Adrenal gland (tissue), 12 donors: ENCODE results near the gene COBLL1. TPM values are rescaled to one million over a fixed set of nuclear protein-coding genes. Genes with fewer than 3 reads are reported as not detected.
A peak's percentile ranks its signal among the peaks of the same experiment; 100 is the strongest.

Experiments
- DNase-seq, 7 donors: peaks; one replicate each; pipeline ENCODE4 v3.0.0-alpha.2; 2019 to 2020
- H3K27ac ChIP-seq, 5 donors: fragments of 200-600 bp; sonication (generic) in 4 of 5; 1 replicate in 3 of 5; 2 replicates in 2 of 5; pipeline versions ENCODE4 v1.5.1 to v1.8.0; 2016 to 2020; ENCODE audit warnings: mild to moderate bottlenecking in 1 of 5
- H3K27me3 ChIP-seq: fragments of 200-600 bp; 2 replicates; pipeline ENCODE4 v1.8.0; 2021
- H3K36me3 ChIP-seq, 2 donors: fragments of 200-600 bp; replicated peaks in 1 of 2; 1 replicate in 1 of 2; 2 replicates in 1 of 2; pipeline versions ENCODE4 v1.5.1 to v1.8.0; 2018 to 2022
- H3K4me1 ChIP-seq, 2 donors: fragments of 200-600 bp; replicated peaks in 1 of 2; 1 replicate in 1 of 2; 2 replicates in 1 of 2; pipeline versions ENCODE4 v1.5.1 to v1.8.0; 2018 to 2021
- H3K4me3 ChIP-seq, 4 donors: fragments of 200-600 bp; sonication (generic) in 3 of 4; one replicate each; pipeline ENCODE4 v1.5.1; 2016 to 2018
- H3K9me3 ChIP-seq, 3 donors: fragments of 200-600 bp; sonication (generic) in 1 of 3; replicated peaks in 1 of 3; 1 replicate in 2 of 3; 2 replicates in 1 of 3; pipeline versions ENCODE4 v1.5.1 to v1.8.0; 2016 to 2021
- CTCF ChIP-seq, 6 experiments: fragments of 450-650 bp in 4 of 6; fragments of 200-600 bp in 2 of 6; sonication (generic) in 1 of 6; IDR thresholded peaks; 1 replicate in 5 of 6; 2 replicates in 1 of 6; pipeline versions ENCODE4 v1.5.1 to v1.8.0; 2016 to 2021; ENCODE audit warnings: antibody characterized with exemption in 6 of 6, mild to moderate bottlenecking in 2 of 6, moderate library complexity in 1 of 6
- POLR2A ChIP-seq, 2 donors: fragments of 450-650 bp; IDR thresholded peaks; one replicate each; pipeline ENCODE4 v1.6.1; 2017; ENCODE audit warnings: antibody characterized with exemption in 2 of 2, mild to moderate bottlenecking in 2 of 2, moderate library complexity in 1 of 2
- WGBS, 4 donors: extraction: QIAGEN DNeasy Blood & Tissue Kit in 2 of 4; methylation state at CpG; one replicate each; pipeline versions ENCODE4 v1.1.5 to v1.1.7; 2013 to 2017; 5-methylcytosine and 5-hydroxymethylcytosine counted together
- intact Hi-C, 2 donors: fragments of 100-400 bp; cut with DNase I; formaldehyde crosslinking; loops; one replicate each; pipeline versions ENCODE4 v1.14.1 to v1.15.0; 2022 to 2023
- polyA plus RNA-seq, 3 donors: library from polyadenylated mRNA; stranded (reverse); fragments of 200-250 nt in 2 of 3; fragments of 350-450 nt in 1 of 3; fragmentation: Illumina TruSeq in 1 of 3; extraction: RNeasy Lipid Tissue Mini Kit (QIAGEN cat#74804) in 1 of 3; gene quantifications; one replicate each; pipeline ENCODE4 v1.2.3, GENCODE V29; 2013 to 2014
- total RNA-seq, 9 donors: library from RNA; depleted of rRNA in 4 of 9; stranded (reverse); fragments of >200 nt in 4 of 9; fragments of 120-200 nt in 1 of 9; fragmentation: NEBNext Ultra II Directional in 1 of 9; extraction: Animal tissue kit (Norgen Biotek cat#: 25700) in 1 of 9; gene quantifications; one replicate each; pipeline versions ENCODE4 v1.1.0 to v1.2.4, GENCODE V29; 2013 to 2023
- donor health status: healthy with polysubstance abuse.
- donor health status: Bipolar disorder and iron deficiency.
- donor health status: DM: yes; HTN: yes; CAD: no.
- donor health status: DM: no; HTN: no; CAD: no.
- donor health status: DM: no; HTN: no; CAD: no.
- donor health status: DM: yes; HTN: yes; CAD: no.

Gene COBLL1
- total and polyA plus RNA-seq, 12 donors, result 25.8 to 365 (median 212) TPM

- TF ChIP-seq CTCF (IDR thresholded peaks at IDR 0.05) (no peak), POLR2A (IDR thresholded peaks at IDR 0.05) (no peak)
- Histone ChIP-seq H3K9me3 (no peaks in the 10 kb centered on the region), H3K4me1 (no peaks in the 10 kb centered on the region), H3K4me3 (no peak overlapping the region), H3K27ac (no peak overlapping the region), H3K36me3 (peaks cover 0 to 8% of the 10 kb centered on the region in 2 donors), H3K27me3 (no peaks in the 10 kb centered on the region)
- 81 to 90% (median 88%) methylated on average over 3 of the region's 3 CpGs for WGBS, 4 donors
- no peak for DNase-seq
- intact Hi-C loops, result no loop called here
These were observed 137.5 kb downstream of the COBLL1 start for GRCh38 chr2:164703915-164704706.

GRCh38 chr2:164701565-164701964, 140.1 kb downstream of the COBLL1 start:
- no peaks in the 10 kb centered on the region for H3K4me1 ChIP-seq
- H3K36me3 ChIP-seq, result peaks cover 0 to 15% of the 10 kb centered on the region in 2 donors
- H3K27ac ChIP-seq, result no peak overlapping the region
- DNase-seq, result no peak
- intact Hi-C loops, result no loop called here
- H3K27me3 ChIP-seq, result no peaks in the 10 kb centered on the region
- no peak overlapping the region for H3K4me3 ChIP-seq
- WGBS, 4 donors, result 88 to 96% (median 92%) methylated on average over 1 of the region's 1 CpG
- no peaks in the 10 kb centered on the region for H3K9me3 ChIP-seq
- no peak for TF ChIP-seq POLR2A (IDR thresholded peaks at IDR 0.05)
- TF ChIP-seq CTCF (IDR thresholded peaks at IDR 0.05), result no peak

- no peaks in the 10 kb centered on the region for H3K4me1 ChIP-seq
- intact Hi-C loops, result no loop called here
- no peak overlapping the region for H3K27ac ChIP-seq
- H3K36me3 ChIP-seq, result peaks cover 0 to 21% of the 10 kb centered on the region in 2 donors
- TF ChIP-seq CTCF (IDR thresholded peaks at IDR 0.05) (no peak), POLR2A (IDR thresholded peaks at IDR 0.05) (no peak)
- DNase-seq, result no peak
- 38 to 58% (median 53%) methylated on average over 2 of the region's 2 CpGs for WGBS, 4 donors
- H3K9me3 ChIP-seq, result no peaks in the 10 kb centered on the region
- no peaks in the 10 kb centered on the region for H3K27me3 ChIP-seq
- H3K4me3 ChIP-seq, result no peak overlapping the region
These were observed 141.2 kb downstream of the COBLL1 start for GRCh38 chr2:164700390-164700789.

GRCh38 chr2:164697688-164698461, 143.7 kb downstream of the COBLL1 start:
- intact Hi-C loops, result no loop called here

More at GRCh38 chr2:164697688-164698461, 143.7 kb downstream of the COBLL1 start:
- peaks cover 0 to 29% of the 10 kb centered on the region in 2 donors for H3K36me3 ChIP-seq
- 75 to 93% (median 82%) methylated on average over 3 of the region's 3 CpGs for WGBS, 4 donors
- peak; percentile 10 to 48 (median 26) for TF ChIP-seq CTCF (IDR thresholded peaks at IDR 0.05)
- no peak for TF ChIP-seq POLR2A (IDR thresholded peaks at IDR 0.05)
- H3K27me3 ChIP-seq, result no peaks in the 10 kb centered on the region
- H3K9me3 ChIP-seq, result no peaks in the 10 kb centered on the region
- DNase-seq, result no peak
- no peak overlapping the region for H3K4me3 ChIP-seq
- H3K27ac ChIP-seq, result no peak overlapping the region
- H3K4me1 ChIP-seq, result no peaks in the 10 kb centered on the region
